Ishikawa (cell line): Measurements from ENCODE around the gene GRIK4.

Experiments used
- CEBPB ChIP-seq: IDR thresholded peaks from 2 replicates; pipeline ENCODE4 v1.6.1; 2012
- CREB1 ChIP-seq: IDR thresholded peaks from 2 replicates; pipeline ENCODE4 v1.6.1; 2012; ENCODE audit warnings: low read depth
- EGR1 ChIP-seq: IDR thresholded peaks from 2 replicates; pipeline ENCODE4 v1.6.1; 2012
- EP300 ChIP-seq: IDR thresholded peaks from 2 replicates; pipeline ENCODE4 v1.6.1; 2012; ENCODE audit warnings: borderline replicate concordance
- FOXM1 ChIP-seq: IDR thresholded peaks from 2 replicates; pipeline ENCODE4 v1.6.1; 2012; ENCODE audit warnings: low read depth, borderline replicate concordance
- MAX ChIP-seq: IDR thresholded peaks from 2 replicates; pipeline ENCODE4 v1.6.1; 2012
- NFIC ChIP-seq: IDR thresholded peaks from 2 replicates; pipeline ENCODE4 v1.6.1; 2012
- RAD21 ChIP-seq: IDR thresholded peaks from 2 replicates; pipeline ENCODE4 v1.6.1; 2012; ENCODE audit warnings: low read depth
- REST ChIP-seq: IDR thresholded peaks from 2 replicates; pipeline ENCODE4 v1.6.1; 2012; ENCODE audit warnings: low read depth, mild to moderate bottlenecking
- TAF1 ChIP-seq: IDR thresholded peaks from 2 replicates; pipeline ENCODE4 v1.6.1; 2012; ENCODE audit warnings: low read depth, mild to moderate bottlenecking
- TCF12 ChIP-seq: IDR thresholded peaks from 2 replicates; pipeline ENCODE4 v1.6.1; 2012; ENCODE audit warnings: low read depth
- TEAD4 ChIP-seq: IDR thresholded peaks from 2 replicates; pipeline ENCODE4 v1.6.1; 2012
- USF1 ChIP-seq: IDR thresholded peaks from 2 replicates; pipeline ENCODE4 v1.6.1; 2012
- YY1 ChIP-seq: IDR thresholded peaks from 2 replicates; pipeline ENCODE4 v1.6.1; 2012; ENCODE audit warnings: low read depth
- ZBTB7A ChIP-seq: IDR thresholded peaks from 2 replicates; pipeline ENCODE4 v1.6.1; 2012; ENCODE audit warnings: low read depth

GRIK4 gene

GRCh38 chr11:120634706-120635105 lies 123.2 kb downstream of the GRIK4 start:
- TF ChIP-seq YY1 (no peak), CEBPB (no peak), TAF1 (no peak), MAX (no peak), TCF12 (no peak), FOXM1 (no peak), ZBTB7A (no peak), REST (no peak), RAD21 (no peak), USF1 (no peak)

GRCh38 chr11:120635136-120635810 lies 123.7 kb downstream of the GRIK4 start:
- TF ChIP-seq USF1, result no peak
- no peak for TF ChIP-seq EGR1
- no peak for TF ChIP-seq REST
- no peak for TF ChIP-seq TEAD4
- no peak for TF ChIP-seq CREB1
- no peak for TF ChIP-seq RAD21
- TF ChIP-seq MAX, result no peak
- TF ChIP-seq EP300, result no peak
- TF ChIP-seq TCF12, result no peak
- no peak for TF ChIP-seq FOXM1
- no peak for TF ChIP-seq TAF1
- no peak for TF ChIP-seq ZBTB7A
- no peak for TF ChIP-seq YY1
- no peak for TF ChIP-seq CEBPB
- no peak for TF ChIP-seq NFIC

- TF ChIP-seq YY1, result no peak
- TF ChIP-seq FOXM1, result no peak
- no peak for TF ChIP-seq EP300
- no peak for TF ChIP-seq TEAD4
- TF ChIP-seq USF1, result no peak
Measured at GRCh38 chr11:120637131-120637530, 125.6 kb downstream of the GRIK4 start.

GRCh38 chr11:120642196-120642894 lies 130.8 kb downstream of the GRIK4 start:
- TF ChIP-seq USF1 (no peak), ZBTB7A (no peak), EP300 (no peak), TEAD4 (no peak), MAX (no peak), NFIC (no peak)

GRCh38 chr11:120643284-120643683 lies 131.7 kb downstream of the GRIK4 start:
- TF ChIP-seq EGR1, result no peak
- no peak for TF ChIP-seq MAX
- no peak for TF ChIP-seq CREB1
- no peak for TF ChIP-seq EP300
- TF ChIP-seq TCF12, result no peak
- no peak for TF ChIP-seq REST
- no peak for TF ChIP-seq TAF1
- TF ChIP-seq ZBTB7A, result no peak
- TF ChIP-seq TEAD4, result no peak
- TF ChIP-seq RAD21, result no peak
- TF ChIP-seq YY1, result no peak
- TF ChIP-seq CEBPB, result no peak
- no peak for TF ChIP-seq NFIC
- no peak for TF ChIP-seq USF1
- TF ChIP-seq FOXM1, result no peak
